IPS-18a (cell line): ENCODE results near the gene STEAP2.

Source experiments
- H3K27ac ChIP-seq: one replicate; pipeline ENCODE4 v1.5.1; 2013; ENCODE audit warnings: low read length
- H3K27me3 ChIP-seq: one replicate; pipeline ENCODE4 v1.6.1; 2013; ENCODE audit warnings: mild to moderate bottlenecking, low read length; ENCODE audit not compliant: control insufficient read depth, insufficient read depth
- H3K36me3 ChIP-seq: one replicate; pipeline ENCODE4 v1.6.1; 2013; ENCODE audit warnings: low read depth, low read length; ENCODE audit not compliant: control insufficient read depth
- H3K4me1 ChIP-seq: one replicate; pipeline ENCODE4 v1.6.1; 2013; ENCODE audit warnings: low read depth, low read length; ENCODE audit not compliant: control insufficient read depth
- H3K4me3 ChIP-seq: one replicate; pipeline ENCODE4 v1.5.1; 2013; ENCODE audit warnings: low read length
- H3K9ac ChIP-seq: one replicate; pipeline ENCODE4 v1.6.1; 2013; ENCODE audit warnings: mild to moderate bottlenecking, low read length, moderate library complexity
- H3K9me3 ChIP-seq: one replicate; pipeline ENCODE4 v1.6.1; 2013; ENCODE audit warnings: low read depth, low read length; ENCODE audit not compliant: control insufficient read depth

The STEAP2 gene

GRCh38 chr7:90201500-90202195 is 9.9 kb upstream of the STEAP2 start:
- Histone ChIP-seq H3K9me3 (no peaks in the 10 kb centered on the region), H3K4me1 (no peaks in the 10 kb centered on the region), H3K9ac (no peak overlapping the region), H3K36me3 (no peaks in the 10 kb centered on the region), H3K27me3 (no peaks in the 10 kb centered on the region), H3K4me3 (no peak overlapping the region), H3K27ac (no peak overlapping the region)

- Histone ChIP-seq H3K4me3 (no peak overlapping the region), H3K9me3 (no peaks in the 10 kb centered on the region), H3K9ac (no peak overlapping the region), H3K4me1 (peaks cover 2% of the 10 kb centered on the region), H3K27me3 (peaks cover 12% of the 10 kb centered on the region), H3K27ac (no peak overlapping the region), H3K36me3 (no peaks in the 10 kb centered on the region)
Observed at GRCh38 chr7:90207956-90208355, 3.6 kb upstream of the STEAP2 start.

- H3K27ac ChIP-seq, result no peak overlapping the region
Observed at GRCh38 chr7:90209776-90210175, 1.8 kb upstream of the STEAP2 start.

GRCh38 chr7:90210475-90210874 is 1.1 kb upstream of the STEAP2 start:
- Histone ChIP-seq H3K4me1 (peaks cover 26% of the 10 kb centered on the region), H3K4me3 (peak overlapping the region; percentile 96), H3K9ac (peak overlapping the region; percentile 81), H3K27ac (no peak overlapping the region), H3K36me3 (no peaks in the 10 kb centered on the region), H3K9me3 (no peaks in the 10 kb centered on the region), H3K27me3 (peaks cover 12% of the 10 kb centered on the region)

More at GRCh38 chr7:90209776-90210175, 1.8 kb upstream of the STEAP2 start:
- Histone ChIP-seq H3K9ac (no peak overlapping the region), H3K9me3 (no peaks in the 10 kb centered on the region), H3K4me1 (peaks cover 19% of the 10 kb centered on the region), H3K27me3 (peaks cover 12% of the 10 kb centered on the region), H3K4me3 (no peak overlapping the region), H3K36me3 (no peaks in the 10 kb centered on the region)

GRCh38 chr7:90210981-90211380 is 559 bp upstream of the STEAP2 start:
- no peaks in the 10 kb centered on the region for H3K36me3 ChIP-seq
- H3K9ac ChIP-seq, result peak overlapping the region; percentile 81
- peaks cover 30% of the 10 kb centered on the region for H3K4me1 ChIP-seq
- peaks cover 12% of the 10 kb centered on the region for H3K27me3 ChIP-seq
- peak overlapping the region; percentile 96 for H3K4me3 ChIP-seq
- H3K27ac ChIP-seq, result peak overlapping the region; percentile 69
- H3K9me3 ChIP-seq, result no peaks in the 10 kb centered on the region

GRCh38 chr7:90212149-90212495 is 582 bp downstream of the STEAP2 start:
- H3K27me3 ChIP-seq, result peaks cover 12% of the 10 kb centered on the region
- peaks cover 38% of the 10 kb centered on the region for H3K4me1 ChIP-seq
- H3K4me3 ChIP-seq, result peak overlapping the region; percentile 96
- H3K27ac ChIP-seq, result no peak overlapping the region
- peak overlapping the region; percentile 52 for H3K9ac ChIP-seq
- no peaks in the 10 kb centered on the region for H3K36me3 ChIP-seq
- no peaks in the 10 kb centered on the region for H3K9me3 ChIP-seq

- Histone ChIP-seq H3K27me3 (peaks cover 12% of the 10 kb centered on the region), H3K9me3 (no peaks in the 10 kb centered on the region), H3K4me1 (peaks cover 38% of the 10 kb centered on the region), H3K27ac (no peak overlapping the region), H3K9ac (peak overlapping the region; percentile 19), H3K36me3 (no peaks in the 10 kb centered on the region), H3K4me3 (peak overlapping the region; percentile 96)
Observed at GRCh38 chr7:90213521-90213920, 2.0 kb downstream of the STEAP2 start.

GRCh38 chr7:90216080-90216674 is 4.6 kb downstream of the STEAP2 start:
- Histone ChIP-seq H3K27me3 (no peaks in the 10 kb centered on the region), H3K4me3 (no peak overlapping the region), H3K36me3 (no peaks in the 10 kb centered on the region), H3K9ac (no peak overlapping the region), H3K9me3 (no peaks in the 10 kb centered on the region), H3K4me1 (peaks cover 38% of the 10 kb centered on the region), H3K27ac (no peak overlapping the region)

- no peaks in the 10 kb centered on the region for H3K27me3 ChIP-seq
- no peak overlapping the region for H3K9ac ChIP-seq
- H3K4me3 ChIP-seq, result no peak overlapping the region
- H3K9me3 ChIP-seq, result no peaks in the 10 kb centered on the region
- H3K4me1 ChIP-seq, result peaks cover 38% of the 10 kb centered on the region
- no peak overlapping the region for H3K27ac ChIP-seq
- H3K36me3 ChIP-seq, result no peaks in the 10 kb centered on the region
Observed at GRCh38 chr7:90216771-90217170, 5.2 kb downstream of the STEAP2 start.

GRCh38 chr7:90222390-90222789 is 10.8 kb downstream of the STEAP2 start:
- Histone ChIP-seq H3K4me1 (peaks cover 27% of the 10 kb centered on the region), H3K36me3 (peaks cover 3% of the 10 kb centered on the region), H3K4me3 (no peak overlapping the region), H3K27me3 (no peaks in the 10 kb centered on the region), H3K27ac (no peak overlapping the region), H3K9me3 (no peaks in the 10 kb centered on the region), H3K9ac (no peak overlapping the region)

GRCh38 chr7:90222811-90223725 is 11.5 kb downstream of the STEAP2 start:
- H3K27me3 ChIP-seq, result no peaks in the 10 kb centered on the region
- peaks cover 27% of the 10 kb centered on the region for H3K4me1 ChIP-seq
- H3K36me3 ChIP-seq, result peaks cover 3% of the 10 kb centered on the region
- no peak overlapping the region for H3K9ac ChIP-seq
- no peak overlapping the region for H3K27ac ChIP-seq
- H3K9me3 ChIP-seq, result no peaks in the 10 kb centered on the region
- no peak overlapping the region for H3K4me3 ChIP-seq
